GM18499 (cell line): Measurements from ENCODE around the gene STK38L.
A peak's percentile ranks its signal among the peaks of the same experiment; 100 is the strongest.

Experiments
- ATAC-seq: cut with Tn5 transposase; IDR thresholded peaks from one replicate; pipeline ENCODE4 v1.9.1; 2021; ENCODE audit warnings: moderate number of reproducible peaks; ENCODE audit not compliant: insufficient read depth, unreplicated experiment

STK38L gene

GRCh38 chr12:27272373-27273028, 28.4 kb downstream of the STK38L start:
- no peak for ATAC-seq

- no peak for ATAC-seq
Measured at GRCh38 chr12:27273114-27273513, 29.0 kb downstream of the STK38L start.

- ATAC-seq = no peak
Measured at GRCh38 chr12:27274706-27275105, 30.6 kb downstream of the STK38L start.

DNA sequence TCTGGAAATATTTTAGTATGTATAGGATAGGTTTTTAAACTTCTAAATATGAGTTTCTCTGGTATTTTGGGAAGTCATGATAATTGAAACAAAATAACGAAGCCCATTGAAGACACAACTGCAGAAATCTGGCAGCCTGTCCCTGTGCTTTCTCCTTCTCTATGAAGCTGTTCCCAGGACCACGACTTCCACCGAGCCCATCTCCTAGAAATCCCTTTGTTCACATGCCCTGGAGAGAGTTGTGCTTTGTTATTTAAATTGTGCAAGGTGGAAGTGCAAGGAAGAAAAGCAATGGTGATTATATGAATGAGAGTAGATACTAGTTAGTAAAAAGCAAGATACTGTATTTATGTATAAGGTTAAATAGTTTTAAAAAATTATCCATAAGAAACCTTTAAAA, 32.2 kb downstream of the STK38L start:
- no peak for ATAC-seq

- ATAC-seq = peak; percentile 84
Measured at GRCh38 chr12:27277846-27278260, 33.8 kb downstream of the STK38L start.

DNA sequence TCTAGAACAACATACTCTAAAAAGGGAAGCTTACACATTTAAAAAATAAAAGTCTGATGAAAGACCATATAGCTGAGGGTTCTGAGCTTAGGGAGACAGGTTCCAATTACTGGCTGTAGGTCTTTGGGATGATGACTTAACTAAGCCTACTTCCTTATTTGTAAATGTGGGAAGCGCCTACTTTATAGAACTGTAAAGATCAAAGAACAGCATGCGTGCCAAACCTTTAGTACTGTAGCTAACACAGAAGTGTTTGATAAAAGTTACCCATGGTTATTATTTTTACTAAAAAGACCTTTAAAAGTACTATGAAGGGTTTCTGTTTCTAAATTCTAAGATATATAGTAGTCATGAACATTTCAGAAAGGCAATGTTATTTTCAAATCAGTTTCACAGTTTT, 35.7 kb downstream of the STK38L start:
- ATAC-seq = no peak

DNA sequence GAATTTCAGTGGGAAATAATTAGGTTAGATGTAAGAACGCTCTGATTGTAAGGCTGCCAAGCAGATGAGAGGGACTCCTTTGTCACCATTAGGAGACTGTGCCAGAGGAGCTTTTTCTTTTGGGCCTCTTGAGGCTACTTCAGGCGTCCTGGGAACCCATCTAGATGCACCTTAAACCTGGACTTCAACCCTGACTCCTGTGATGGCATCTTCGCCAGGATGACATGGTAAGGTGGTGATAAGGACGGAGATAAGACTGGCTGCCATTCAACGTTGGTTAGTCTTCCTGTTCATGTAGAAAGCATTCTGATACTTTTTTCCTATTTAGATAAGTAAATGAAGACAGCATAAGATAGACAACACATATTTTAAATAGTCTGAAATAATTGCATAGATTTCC, 36.3 kb downstream of the STK38L start:
- no peak for ATAC-seq

DNA sequence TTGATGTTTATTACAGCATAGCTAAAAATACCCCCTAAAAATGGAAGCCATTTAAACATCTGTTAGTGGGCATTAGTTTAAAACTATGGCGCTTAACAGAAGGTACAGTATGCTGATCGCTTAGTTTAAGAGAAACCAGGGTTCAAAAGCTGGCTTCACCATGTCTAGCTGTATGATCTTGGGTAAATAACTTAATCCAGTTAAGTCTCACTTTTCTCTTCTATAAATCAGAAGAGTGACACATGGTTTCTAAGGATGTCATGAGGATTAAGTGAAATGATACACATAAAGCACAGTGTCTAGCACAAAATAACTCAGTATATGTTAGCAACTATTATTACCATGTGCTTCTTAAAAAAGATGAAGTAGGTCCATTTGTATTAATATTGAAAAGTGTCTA, 38.7 kb downstream of the STK38L start:
- no peak for ATAC-seq

- no peak for ATAC-seq
Measured at GRCh38 chr12:27284021-27284420, 39.9 kb downstream of the STK38L start.

GRCh38 chr12:27284751-27285150, 40.7 kb downstream of the STK38L start:
- ATAC-seq = peak; percentile 78

DNA sequence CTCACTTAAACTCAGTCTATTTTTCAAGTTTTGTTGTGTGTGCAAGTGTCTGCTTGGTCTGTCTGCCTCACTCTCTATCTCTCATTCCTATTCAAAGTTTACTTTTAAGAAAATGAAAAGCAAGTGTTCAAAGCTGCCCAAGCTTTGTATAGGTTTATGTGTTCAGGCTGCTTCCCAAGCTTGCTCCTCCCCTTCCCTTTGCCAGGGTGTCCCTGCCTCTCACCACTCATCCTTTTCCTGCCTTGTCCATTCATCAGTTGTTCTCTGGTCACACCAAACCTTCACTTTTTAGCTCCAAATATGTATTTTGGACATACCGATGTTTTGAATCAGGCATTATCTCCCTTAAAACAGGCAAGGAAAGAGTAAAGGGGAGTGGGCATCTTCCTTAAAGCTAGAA, 41.3 kb downstream of the STK38L start:
- ATAC-seq = no peak

DNA sequence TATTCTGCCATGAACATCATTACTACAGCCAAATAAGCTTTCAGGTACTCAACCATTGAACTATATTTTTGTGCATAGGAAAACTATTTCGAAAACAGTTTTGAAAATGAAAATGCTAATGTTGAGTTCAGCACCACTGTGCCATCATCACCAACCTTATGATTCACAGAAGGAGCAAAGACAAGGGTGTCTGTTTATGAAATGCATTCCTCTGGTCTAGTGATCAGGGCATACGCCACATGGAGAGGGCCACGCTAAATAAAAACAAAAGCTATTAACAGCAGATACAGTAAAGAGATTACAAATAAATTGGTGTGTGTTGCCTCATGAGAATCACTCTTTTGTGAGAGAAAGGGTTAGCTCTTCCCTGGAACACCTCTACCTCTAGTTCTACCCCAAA, 45.3 kb downstream of the STK38L start:
- no peak for ATAC-seq

- no peak for ATAC-seq
Measured at GRCh38 chr12:27290501-27291168, 46.5 kb downstream of the STK38L start.

DNA sequence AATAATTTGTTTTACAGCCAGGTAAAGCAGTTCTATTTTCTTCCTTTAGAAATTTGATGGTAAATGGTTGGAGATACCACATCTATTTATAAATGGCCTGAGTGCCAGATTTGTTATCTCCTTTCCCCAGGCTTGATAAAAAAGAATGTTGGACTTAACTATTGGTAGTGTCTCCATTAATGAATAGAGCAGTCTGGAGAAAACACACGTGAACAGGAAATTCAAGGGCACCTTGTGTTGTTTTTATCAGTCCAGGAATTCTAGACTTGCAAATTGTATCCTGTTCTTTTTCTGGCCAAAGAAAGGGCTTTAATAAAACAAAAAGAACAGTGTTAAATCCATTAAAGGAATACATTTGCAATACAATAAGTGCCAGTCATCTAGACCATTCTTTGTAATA, 47.8 kb downstream of the STK38L start:
- no peak for ATAC-seq

DNA sequence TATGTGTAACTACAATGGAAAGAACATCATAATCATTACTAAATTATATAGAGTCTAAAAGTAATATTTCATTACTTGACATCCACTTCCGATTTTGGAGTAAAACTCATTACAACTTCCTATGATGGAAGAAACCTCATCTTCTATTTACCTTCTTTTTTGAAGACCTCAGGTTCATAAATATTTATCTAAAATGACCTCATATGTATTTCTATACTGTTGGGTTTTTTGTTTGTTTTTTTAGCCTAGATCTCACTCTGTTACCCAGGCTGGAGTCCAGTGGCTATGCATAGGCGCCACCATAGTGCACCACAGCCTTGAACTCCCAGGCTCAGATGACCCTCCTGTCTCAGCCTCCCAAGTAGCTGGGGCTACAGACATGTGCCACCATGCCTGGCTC, 48.6 kb downstream of the STK38L start:
- no peak for ATAC-seq

DNA sequence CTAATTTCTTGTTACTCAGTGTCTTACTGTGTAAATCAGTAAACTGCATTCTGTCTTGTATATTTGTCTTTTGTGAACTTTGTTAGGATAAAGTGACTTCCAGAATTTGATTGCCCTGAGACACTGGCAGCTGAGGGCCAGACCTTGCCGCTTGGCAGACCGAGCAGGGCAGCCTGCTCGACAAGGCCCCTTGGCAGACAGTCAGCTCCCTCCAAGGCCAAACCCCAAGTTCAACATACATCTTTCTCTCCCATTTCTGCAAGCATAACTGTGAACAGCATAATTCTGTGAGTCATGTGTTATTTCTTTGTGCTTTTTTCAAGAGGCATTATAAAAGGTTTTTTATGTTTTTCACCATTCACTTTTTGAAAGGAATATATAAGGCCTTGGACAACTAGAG, 49.4 kb downstream of the STK38L start:
- ATAC-seq = no peak

DNA sequence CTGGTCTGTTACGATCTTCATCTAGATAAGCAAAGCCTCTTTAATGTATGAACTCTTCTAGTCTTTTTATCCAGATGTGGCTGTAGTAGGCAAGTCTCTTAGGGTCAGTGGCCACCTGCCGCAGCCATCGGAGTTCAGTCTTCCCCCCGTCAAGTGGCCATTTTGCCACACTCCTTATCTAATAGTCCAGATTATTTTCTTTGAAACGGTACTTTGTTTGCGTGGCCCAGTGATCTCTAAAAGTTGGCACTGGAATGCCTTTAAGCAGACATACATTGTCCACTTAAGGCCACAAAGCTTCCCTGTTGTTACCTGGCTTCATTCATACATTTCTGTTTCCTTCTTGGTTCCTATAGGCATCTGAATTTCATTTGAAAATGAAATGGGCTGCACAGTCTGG, 52.6 kb downstream of the STK38L start:
- no peak for ATAC-seq

- no peak for ATAC-seq
Measured at GRCh38 chr12:27297566-27297965, 53.5 kb downstream of the STK38L start.

DNA sequence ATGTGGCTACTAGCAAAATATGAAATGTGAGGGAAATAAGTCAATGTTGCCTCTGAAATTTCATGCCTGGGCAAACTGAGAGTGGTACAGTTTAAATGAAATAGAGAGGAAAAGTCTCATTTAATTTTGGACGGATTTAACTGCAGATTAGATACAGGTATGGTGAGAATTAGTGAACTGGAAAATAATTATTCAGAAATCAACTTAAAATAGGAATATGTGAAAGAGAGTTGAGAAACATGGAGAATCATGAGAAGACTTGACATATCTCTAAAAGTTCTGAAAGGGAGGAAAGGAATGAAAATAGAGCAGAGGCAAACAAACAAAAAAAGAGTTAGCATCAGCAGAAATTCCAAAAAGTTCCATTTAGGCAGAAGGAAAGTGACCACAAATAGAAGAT, 55.0 kb downstream of the STK38L start:
- ATAC-seq = no peak

DNA sequence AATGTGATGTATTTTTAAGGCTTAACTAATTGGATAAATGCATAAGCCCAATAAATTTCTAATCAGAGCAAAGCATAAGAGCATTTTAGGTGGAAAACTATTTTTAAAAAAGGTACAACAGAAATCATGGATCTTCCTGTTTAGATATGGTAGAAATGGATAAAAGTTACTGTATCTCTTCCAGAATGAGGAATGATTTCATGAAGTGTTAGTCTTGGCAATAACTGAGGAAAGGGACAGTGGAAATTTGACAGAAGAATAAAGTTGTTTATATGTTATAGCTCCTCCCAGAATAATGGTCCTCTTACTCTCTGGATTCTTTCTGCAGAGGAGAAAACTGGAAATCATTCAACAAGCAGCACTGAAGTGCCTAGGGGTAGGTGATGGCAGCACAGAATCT, 56.1 kb downstream of the STK38L start:
- no peak for ATAC-seq

DNA sequence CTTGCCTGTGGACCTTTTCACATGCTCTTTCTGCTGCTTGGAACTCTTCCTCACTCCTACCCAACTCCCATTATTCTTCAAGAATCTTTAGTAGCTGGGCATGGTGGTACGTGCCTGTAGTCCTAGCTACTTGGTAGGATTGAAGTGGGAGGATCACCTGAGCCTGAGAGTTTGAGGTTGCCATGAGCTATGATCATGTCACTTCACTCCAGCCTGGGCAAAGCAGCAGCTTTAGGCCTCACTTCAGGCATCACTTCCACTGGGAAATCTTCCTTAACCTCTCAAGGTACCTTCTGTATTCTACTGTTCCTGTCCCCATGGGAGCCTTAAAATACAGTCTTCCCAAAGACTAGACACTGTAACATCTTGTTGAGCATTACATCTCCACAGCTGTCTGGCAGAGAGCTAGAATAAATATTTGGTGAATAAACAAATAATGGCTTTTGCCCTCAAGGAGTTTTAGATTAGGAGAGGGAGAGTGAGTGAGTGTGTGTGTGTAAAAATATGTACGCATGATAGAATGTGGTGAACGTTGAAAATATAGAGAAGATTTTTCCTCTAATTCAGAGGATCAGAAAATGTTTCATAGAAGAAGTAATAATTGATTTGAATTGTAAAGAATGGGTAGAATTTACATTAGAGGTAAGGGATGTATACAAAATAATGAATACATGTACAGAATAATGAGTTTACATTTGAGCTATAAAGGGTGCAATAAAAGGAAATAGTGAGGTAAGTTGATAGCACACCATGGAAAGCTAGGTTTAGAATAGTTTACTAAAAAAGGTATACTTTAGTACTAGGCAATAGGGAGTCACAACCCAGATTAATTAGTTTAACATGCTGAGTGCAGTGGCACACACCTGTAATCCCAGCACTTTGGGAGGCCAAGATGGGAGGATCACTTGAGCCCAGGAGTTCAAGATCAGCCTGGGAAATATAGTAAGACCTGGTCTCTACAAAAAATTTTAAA, 59.3 kb downstream of the STK38L start:
- no peak for ATAC-seq
